ENCODE measurements around the gene RASAL2.
A peak's percentile ranks its signal among the peaks of the same experiment; 100 is the strongest.
"Not testable (repeated sequence)": the region's sequence is repeated elsewhere in the genome, so short reads cannot be mapped to it uniquely, and the experiment has no call there.

The RASAL2 gene

GRCh38 chr1:178253581-178253980, 159.7 kb downstream of the RASAL2 start:
- DNase-seq; in situ Hi-C loops (cut with MboI; ENCODE audit: low pct_unique_long_range_greater_than_20kb, low sequenced_read_pairs): not testable (repeated sequence)

GRCh38 chr1:178254433-178254832, 160.5 kb downstream of the RASAL2 start:
- DNase-seq: no peak
- in situ Hi-C loops (cut with MboI; ENCODE audit: low pct_unique_long_range_greater_than_20kb, low sequenced_read_pairs): no loop called here

GRCh38 chr1:178258536-178258935, 164.6 kb downstream of the RASAL2 start:
- no peak for DNase-seq
- in situ Hi-C loops (cut with MboI; ENCODE audit: low pct_unique_long_range_greater_than_20kb, low sequenced_read_pairs): no loop called here

- in situ Hi-C loops (cut with MboI; ENCODE audit: low pct_unique_long_range_greater_than_20kb, low sequenced_read_pairs): no loop called here
- no peak for DNase-seq
These were observed 168.2 kb downstream of the RASAL2 start for GRCh38 chr1:178262120-178262500.

GRCh38 chr1:178263341-178263740, 169.4 kb downstream of the RASAL2 start:
- in situ Hi-C loops (cut with MboI; ENCODE audit: low pct_unique_long_range_greater_than_20kb, low sequenced_read_pairs): no loop called here
- DNase-seq: no peak

GRCh38 chr1:178266113-178266512, 172.2 kb downstream of the RASAL2 start:
- in situ Hi-C loops (cut with MboI; ENCODE audit: low pct_unique_long_range_greater_than_20kb, low sequenced_read_pairs): no loop called here

GRCh38 chr1:178266619-178267066, 172.7 kb downstream of the RASAL2 start:
- no peak for DNase-seq
- in situ Hi-C loops (cut with MboI; ENCODE audit: low pct_unique_long_range_greater_than_20kb, low sequenced_read_pairs): no loop called here

More at GRCh38 chr1:178266113-178266512, 172.2 kb downstream of the RASAL2 start:
- no peak for DNase-seq

- in situ Hi-C loops (cut with MboI; ENCODE audit: low pct_unique_long_range_greater_than_20kb, low sequenced_read_pairs): no loop called here
- DNase-seq: no peak
These were observed 173.8 kb downstream of the RASAL2 start for GRCh38 chr1:178267646-178268094.

GRCh38 chr1:178271471-178271870, 177.6 kb downstream of the RASAL2 start:
- DNase-seq: no peak
- in situ Hi-C loops (cut with MboI; ENCODE audit: low pct_unique_long_range_greater_than_20kb, low sequenced_read_pairs): no loop called here

- no peak for DNase-seq
- in situ Hi-C loops (cut with MboI; ENCODE audit: low pct_unique_long_range_greater_than_20kb, low sequenced_read_pairs): no loop called here
These were observed 180.0 kb downstream of the RASAL2 start for GRCh38 chr1:178273707-178274410.

GRCh38 chr1:178275049-178275448, 181.1 kb downstream of the RASAL2 start:
- in situ Hi-C loops (cut with MboI; ENCODE audit: low pct_unique_long_range_greater_than_20kb, low sequenced_read_pairs): loop anchor here (25.0 kb wide), 1 partner anchor 213 kb away; no protein-coding TSS in a partner anchor
- no peak for DNase-seq

- in situ Hi-C loops (cut with MboI; ENCODE audit: low pct_unique_long_range_greater_than_20kb, low sequenced_read_pairs): loop anchor here (25.0 kb wide), 1 partner anchor 213 kb away; no protein-coding TSS in a partner anchor
- peak; percentile 37 for DNase-seq
These were observed 181.6 kb downstream of the RASAL2 start for GRCh38 chr1:178275553-178275952.

GRCh38 chr1:178277793-178278530, 184.1 kb downstream of the RASAL2 start:
- in situ Hi-C loops (cut with MboI; ENCODE audit: low pct_unique_long_range_greater_than_20kb, low sequenced_read_pairs): loop anchor here (25.0 kb wide), 1 partner anchor 216 kb away; no protein-coding TSS in a partner anchor
- peak; percentile 87 for DNase-seq

GRCh38 chr1:178278916-178279686, 185.2 kb downstream of the RASAL2 start:
- in situ Hi-C loops (cut with MboI; ENCODE audit: low pct_unique_long_range_greater_than_20kb, low sequenced_read_pairs): loop anchor here (25.0 kb wide), 1 partner anchor 217 kb away; no protein-coding TSS in a partner anchor
- DNase-seq: no peak

- peak; percentile 42 for DNase-seq
- in situ Hi-C loops (cut with MboI; ENCODE audit: low pct_unique_long_range_greater_than_20kb, low sequenced_read_pairs): loop anchor here (25.0 kb wide), 1 partner anchor 221 kb away; no protein-coding TSS in a partner anchor
These were observed 189.1 kb downstream of the RASAL2 start for GRCh38 chr1:178282949-178283367.

- DNase-seq: peak; percentile 85
- in situ Hi-C loops (cut with MboI; ENCODE audit: low pct_unique_long_range_greater_than_20kb, low sequenced_read_pairs): loop anchor here (25.0 kb wide), 1 partner anchor 221 kb away; no protein-coding TSS in a partner anchor
These were observed 189.5 kb downstream of the RASAL2 start for GRCh38 chr1:178283409-178283808.

GRCh38 chr1:178284058-178284457, 190.2 kb downstream of the RASAL2 start:
- peak; percentile 68 for DNase-seq
- in situ Hi-C loops (cut with MboI; ENCODE audit: low pct_unique_long_range_greater_than_20kb, low sequenced_read_pairs): loop anchor here (25.0 kb wide), 1 partner anchor 222 kb away; no protein-coding TSS in a partner anchor

GRCh38 chr1:178291166-178291565, 197.3 kb downstream of the RASAL2 start:
- no peak for DNase-seq

GRCh38 chr1:178294654-178295053, 200.8 kb downstream of the RASAL2 start:
- no peak for DNase-seq
- in situ Hi-C loops (cut with MboI; ENCODE audit: low pct_unique_long_range_greater_than_20kb, low sequenced_read_pairs): loop anchor here (25.0 kb wide), 1 partner anchor 232 kb away; no protein-coding TSS in a partner anchor

More at GRCh38 chr1:178291166-178291565, 197.3 kb downstream of the RASAL2 start:
- in situ Hi-C loops (cut with MboI; ENCODE audit: low pct_unique_long_range_greater_than_20kb, low sequenced_read_pairs): loop anchor here (25.0 kb wide), 1 partner anchor 229 kb away; no protein-coding TSS in a partner anchor
